Mesodermal cell (in vitro differentiated cells): Measurements from ENCODE around the gene NIN.

Source experiments
- H3K27ac ChIP-seq: 2 replicates; pipeline ENCODE4 v1.7.0; 2013; ENCODE audit warnings: mild to moderate bottlenecking, low read depth, low read length, moderate library complexity; ENCODE audit not compliant: severe bottlenecking
- H3K36me3 ChIP-seq: 2 replicates; pipeline ENCODE4 v1.7.1; 2013; ENCODE audit warnings: mild to moderate bottlenecking, low read length, moderate library complexity; ENCODE audit not compliant: control insufficient read depth, insufficient read depth
- H3K4me1 ChIP-seq: one replicate; pipeline ENCODE4 v1.7.1; 2013; ENCODE audit warnings: mild to moderate bottlenecking, low read length; ENCODE audit not compliant: insufficient read depth, control insufficient read depth, poor library complexity, severe bottlenecking
- H3K4me3 ChIP-seq: 2 replicates; pipeline ENCODE4 v1.7.0; 2013; ENCODE audit warnings: low read length, control low read depth, mild to moderate bottlenecking; ENCODE audit not compliant: insufficient read depth, poor library complexity, severe bottlenecking; ENCODE audit errors: extremely low read depth
- H3K9me3 ChIP-seq: 2 replicates; pipeline ENCODE4 v1.7.1; 2013; ENCODE audit warnings: mild to moderate bottlenecking, low read length, moderate library complexity; ENCODE audit not compliant: control insufficient read depth
- WGBS, 2 experiments: methylation state at CpG; one replicate each; pipeline ENCODE4 v1.1.5; 2013; ENCODE audit warnings: missing lambda C conversion rate in 2 of 2; ENCODE audit not compliant: insufficient coverage in 2 of 2; 5-methylcytosine and 5-hydroxymethylcytosine counted together

The NIN gene

DNA sequence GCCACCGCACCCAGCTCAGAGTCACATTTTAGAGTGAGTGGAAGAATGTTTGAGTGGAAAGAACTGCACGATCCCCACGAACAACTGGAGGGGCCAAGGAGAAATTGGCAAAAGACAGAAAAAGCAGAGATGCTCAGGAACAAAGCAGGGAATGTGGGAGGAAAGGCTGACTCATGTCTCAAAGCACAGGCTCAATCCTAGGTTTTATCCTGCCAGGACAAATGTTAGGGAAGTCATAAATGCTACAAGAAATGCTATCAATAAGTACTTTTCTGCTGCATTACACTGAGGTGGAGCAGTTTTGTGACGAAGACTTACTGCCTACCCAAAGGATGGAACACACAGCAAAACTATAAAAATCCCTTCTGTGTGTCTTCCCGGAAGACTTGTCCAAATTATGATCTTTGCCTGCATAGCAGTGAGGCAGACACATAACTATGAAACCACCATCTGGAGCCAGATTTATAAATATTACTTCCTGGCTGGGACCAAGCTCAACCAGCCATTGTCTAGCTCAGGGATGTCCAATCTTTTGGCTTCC lies 26.7 kb downstream of the NIN start:
- Histone ChIP-seq H3K36me3 (peaks cover 12% of the 10 kb centered on the region), H3K27ac (no peak overlapping the region), H3K9me3 (no peaks in the 10 kb centered on the region), H3K4me3 (no peak overlapping the region), H3K4me1 (peaks cover 6% of the 10 kb centered on the region)
- 84 to 88% methylated on average over 5 of the region's 5 CpGs for WGBS, 2 experiments

DNA sequence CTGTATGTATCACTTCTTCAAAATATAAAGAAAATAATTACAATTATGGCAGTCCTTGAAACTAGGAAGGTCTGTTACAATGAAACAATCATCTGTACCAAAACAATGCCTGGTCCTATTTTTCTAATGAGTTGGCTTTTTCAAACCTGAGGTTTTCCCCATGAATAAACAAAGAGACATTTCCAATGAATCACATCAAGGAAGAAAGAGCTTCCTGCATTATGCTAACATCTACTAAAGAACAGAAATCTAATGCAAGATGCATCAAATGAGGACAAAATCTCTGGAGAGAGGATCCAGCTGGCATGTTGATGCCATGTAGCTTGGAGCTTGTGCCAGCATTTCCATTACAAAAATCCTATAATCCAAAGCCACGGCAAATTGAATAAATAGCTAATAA lies 29.3 kb downstream of the NIN start:
- no peaks in the 10 kb centered on the region for H3K9me3 ChIP-seq

DNA sequence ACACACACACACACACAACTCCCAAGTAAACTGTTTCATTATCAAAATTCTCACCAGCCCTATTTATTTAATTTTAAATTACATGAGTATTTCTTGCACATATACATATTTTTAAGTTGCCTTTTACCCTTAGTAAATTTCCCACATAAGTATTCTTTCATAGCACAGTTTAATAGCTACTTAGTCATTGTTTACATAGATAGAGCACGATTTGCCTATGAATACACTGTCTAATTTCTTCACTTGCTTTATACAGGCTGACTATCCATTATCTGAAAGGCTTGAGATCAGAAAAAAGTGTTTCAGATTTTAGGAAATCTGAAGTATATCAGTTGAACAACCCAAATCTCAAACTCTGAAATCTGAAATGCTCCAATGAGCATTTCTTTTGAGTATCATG lies 30.9 kb downstream of the NIN start:
- Histone ChIP-seq H3K36me3 (peaks cover 5% of the 10 kb centered on the region), H3K27ac (no peak overlapping the region), H3K4me3 (no peak overlapping the region), H3K4me1 (peaks cover 9% of the 10 kb centered on the region), H3K9me3 (no peaks in the 10 kb centered on the region)
- WGBS, 2 experiments, result no CpG with 5 or more reads among the region's 1 CpG

More for the DNA sequence above, 29.3 kb downstream of the NIN start:
- Histone ChIP-seq H3K4me1 (peaks cover 6% of the 10 kb centered on the region), H3K36me3 (peaks cover 7% of the 10 kb centered on the region), H3K27ac (no peak overlapping the region), H3K4me3 (no peak overlapping the region)
- no CpG with 5 or more reads among the region's 1 CpG for WGBS, 2 experiments

DNA sequence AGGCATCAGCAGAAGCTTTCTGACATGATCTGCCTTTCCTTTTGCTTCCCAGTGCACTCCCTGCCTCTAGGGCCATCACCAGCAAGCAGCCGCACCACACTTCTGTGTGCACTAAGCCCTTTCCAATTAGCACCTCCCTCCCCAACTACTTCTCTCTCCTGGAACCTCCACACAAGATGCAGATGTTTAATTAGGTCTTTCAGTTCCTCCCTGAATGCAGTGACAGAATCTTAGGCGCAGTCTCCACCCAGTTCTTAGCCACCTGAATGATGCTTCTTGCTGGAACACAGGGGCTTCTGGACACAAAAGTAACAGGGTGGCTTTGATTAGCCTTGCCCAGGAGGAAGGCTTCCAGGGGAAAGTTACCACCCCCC lies 32.9 kb downstream of the NIN start:
- WGBS, 2 experiments, result 69 to 86% methylated on average over 2 of the region's 2 CpGs
- H3K27ac ChIP-seq, result no peak overlapping the region
- no peak overlapping the region for H3K4me3 ChIP-seq
- no peaks in the 10 kb centered on the region for H3K9me3 ChIP-seq
- H3K36me3 ChIP-seq, result peaks cover 10% of the 10 kb centered on the region
- peaks cover 2% of the 10 kb centered on the region for H3K4me1 ChIP-seq

DNA sequence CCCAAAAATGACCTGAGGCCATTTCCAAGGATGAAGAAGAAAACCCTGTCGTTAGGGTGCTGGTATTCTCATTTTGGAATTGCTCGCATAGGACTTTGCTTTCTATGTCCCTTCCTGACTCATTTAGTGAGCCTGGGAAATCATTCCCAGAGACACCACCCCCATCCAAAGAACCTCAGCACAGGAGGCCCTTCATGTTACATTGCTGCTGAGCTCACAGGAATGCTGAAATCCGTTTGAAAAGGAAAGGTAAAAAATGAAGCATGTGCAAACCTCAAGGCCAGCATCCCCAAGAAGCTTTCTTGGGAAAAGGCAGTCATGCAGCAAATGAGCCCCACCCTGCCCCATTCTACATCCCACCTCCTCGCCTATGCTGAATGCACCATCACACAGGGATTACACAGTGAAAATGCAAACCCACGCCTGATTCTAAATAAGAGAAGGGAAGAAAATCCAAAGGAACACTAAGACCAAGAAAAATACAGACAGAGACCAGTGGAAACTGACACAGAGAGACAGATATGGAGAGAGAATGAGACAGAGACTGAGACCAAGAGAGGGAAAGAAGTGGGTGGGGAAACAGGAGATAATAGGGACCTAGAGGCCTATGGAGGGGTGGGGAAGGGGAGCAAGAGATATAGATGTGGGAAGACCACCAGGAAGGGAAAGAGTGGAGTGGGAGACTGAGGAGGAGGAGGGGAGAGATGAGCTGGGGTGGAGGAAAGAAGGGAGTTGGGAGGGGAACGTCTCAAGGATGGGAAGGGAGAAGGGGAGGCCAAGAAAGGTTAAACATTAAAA lies 33.5 kb downstream of the NIN start:
- H3K9me3 ChIP-seq, result no peaks in the 10 kb centered on the region
- no peak overlapping the region for H3K4me3 ChIP-seq
- 68 to 72% methylated on average over 3 to 4 of the region's 6 CpGs for WGBS, 2 experiments
- H3K4me1 ChIP-seq, result peaks cover 4% of the 10 kb centered on the region
- H3K27ac ChIP-seq, result no peak overlapping the region
- peaks cover 16% of the 10 kb centered on the region for H3K36me3 ChIP-seq

DNA sequence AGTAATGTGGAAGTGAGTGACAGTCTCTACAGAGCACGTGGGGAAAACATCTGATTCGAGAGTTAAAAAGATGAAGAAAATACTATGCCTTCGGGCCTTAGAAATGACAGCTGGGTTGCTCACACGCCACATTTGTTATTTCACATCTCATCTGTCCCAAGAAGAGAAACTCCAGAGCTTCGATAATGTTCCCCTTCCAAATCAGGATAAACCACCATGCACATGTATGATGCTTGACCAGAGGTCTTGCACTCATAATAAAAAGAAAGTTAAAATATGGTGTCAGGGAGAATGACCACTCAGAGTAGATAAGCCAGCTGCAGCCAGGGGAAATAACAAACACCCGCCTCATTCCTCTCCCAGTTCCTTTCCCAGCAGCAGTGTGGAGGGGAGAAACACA lies 34.6 kb downstream of the NIN start:
- Histone ChIP-seq H3K4me3 (no peak overlapping the region), H3K4me1 (peaks cover 10% of the 10 kb centered on the region), H3K27ac (no peak overlapping the region), H3K36me3 (peaks cover 25% of the 10 kb centered on the region), H3K9me3 (no peaks in the 10 kb centered on the region)
- WGBS, 2 experiments, result 95 to 100% methylated on average over 4 to 5 of the region's 6 CpGs

DNA sequence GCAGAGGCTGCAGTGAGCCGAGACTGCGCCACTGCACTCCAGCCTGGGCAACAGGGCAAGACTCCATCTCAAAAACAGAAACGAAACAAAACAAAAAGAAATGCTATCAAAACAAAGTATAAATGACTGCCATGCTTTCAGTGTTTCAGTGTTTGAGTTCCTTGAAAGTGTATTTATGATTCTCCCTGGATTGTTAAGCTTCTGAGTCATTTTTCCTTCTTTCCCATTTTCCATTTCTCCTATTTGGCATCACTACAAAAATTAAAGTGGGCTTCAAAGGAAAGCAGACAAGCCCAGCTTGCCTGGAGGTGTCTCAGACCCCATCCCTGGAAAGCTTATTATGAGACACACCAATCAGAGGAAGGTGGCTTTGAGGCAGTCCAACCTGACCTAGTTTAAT lies 35.1 kb downstream of the NIN start:
- Histone ChIP-seq H3K9me3 (no peaks in the 10 kb centered on the region), H3K4me1 (peaks cover 10% of the 10 kb centered on the region), H3K36me3 (peaks cover 25% of the 10 kb centered on the region), H3K4me3 (no peak overlapping the region), H3K27ac (no peak overlapping the region)
- 90 to 100% methylated on average over 1 to 2 of the region's 3 CpGs for WGBS, 2 experiments

DNA sequence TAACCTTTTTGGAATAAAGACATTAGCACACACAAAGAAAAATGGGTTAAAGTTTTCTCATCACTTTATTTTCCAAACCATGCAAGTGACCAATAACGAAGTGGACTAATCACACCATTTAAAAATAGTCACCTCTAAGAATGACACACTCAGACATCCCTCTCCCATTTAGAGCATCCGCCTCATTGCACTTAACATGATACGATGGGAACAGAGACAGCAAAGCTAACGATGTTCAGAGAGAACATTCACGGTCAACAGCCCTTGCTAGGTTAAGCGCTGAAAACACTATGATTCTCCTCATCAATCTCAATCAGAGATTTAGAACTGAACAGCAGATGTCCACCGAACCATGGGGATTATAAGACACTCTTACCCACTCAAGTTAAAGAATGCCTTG lies 35.8 kb downstream of the NIN start:
- no peaks in the 10 kb centered on the region for H3K9me3 ChIP-seq
- no peak overlapping the region for H3K4me3 ChIP-seq
- no peak overlapping the region for H3K27ac ChIP-seq
- H3K4me1 ChIP-seq, result peaks cover 10% of the 10 kb centered on the region
- WGBS, 2 experiments, result 87 to 90% methylated on average over 6 to 7 of the region's 7 CpGs
- H3K36me3 ChIP-seq, result peaks cover 30% of the 10 kb centered on the region

DNA sequence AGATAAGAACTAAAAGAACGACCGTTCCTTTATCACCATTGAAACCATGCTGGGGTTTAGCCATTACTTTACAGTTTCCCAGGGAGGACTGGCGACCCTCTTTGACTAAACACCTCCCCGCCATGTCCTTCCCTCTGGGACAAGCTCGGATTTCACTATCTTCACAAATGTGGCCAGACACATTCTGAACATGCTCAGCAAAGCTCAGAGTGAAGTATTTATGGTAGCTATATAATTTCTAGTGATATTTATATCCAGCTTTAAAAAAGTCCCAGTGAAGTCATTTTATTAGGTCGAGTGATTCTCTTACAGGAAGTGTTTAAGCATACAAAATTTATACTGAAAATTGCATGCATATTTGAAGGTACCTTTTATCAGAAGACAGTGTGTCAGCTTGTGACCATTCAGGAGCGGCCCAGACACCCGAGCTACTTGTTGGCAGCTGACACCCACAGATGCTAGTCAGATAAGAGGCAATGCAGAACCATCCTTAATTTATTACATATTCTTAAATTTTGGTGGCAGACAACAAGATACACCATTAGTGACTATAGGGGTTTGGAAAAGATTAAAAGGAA lies 36.8 kb downstream of the NIN start:
- Histone ChIP-seq H3K4me1 (peaks cover 10% of the 10 kb centered on the region), H3K36me3 (peaks cover 36% of the 10 kb centered on the region), H3K4me3 (no peak overlapping the region), H3K27ac (no peak overlapping the region), H3K9me3 (no peaks in the 10 kb centered on the region)
- 86 to 100% methylated on average over 2 of the region's 8 CpGs for WGBS, 2 experiments

DNA sequence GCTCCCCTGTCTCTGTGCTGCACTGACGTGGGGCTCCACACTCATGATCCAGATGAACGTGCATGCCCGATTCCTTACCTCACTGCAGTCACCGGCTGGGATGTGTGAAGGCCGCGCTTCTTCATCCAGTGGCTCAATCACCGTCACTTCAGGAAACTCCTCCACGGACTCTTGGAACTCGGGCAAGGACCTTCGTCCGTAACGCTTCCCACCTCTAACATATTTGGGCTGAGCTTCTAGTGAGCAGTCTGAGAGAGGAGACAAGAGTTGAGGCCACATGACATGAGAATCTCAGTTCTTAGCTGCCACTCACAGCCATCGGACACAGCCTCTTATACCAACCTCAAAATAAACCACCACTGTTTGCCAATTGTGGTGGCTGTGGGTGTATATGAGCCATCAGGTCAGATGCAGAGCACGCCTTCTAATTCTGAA lies 38.3 kb downstream of the NIN start:
- H3K36me3 ChIP-seq, result peaks cover 34% of the 10 kb centered on the region
- H3K4me1 ChIP-seq, result peaks cover 10% of the 10 kb centered on the region
- WGBS, 2 experiments, result 97% methylated on average over 11 to 12 of the region's 14 CpGs
- H3K9me3 ChIP-seq, result no peaks in the 10 kb centered on the region
- H3K27ac ChIP-seq, result no peak overlapping the region
- no peak overlapping the region for H3K4me3 ChIP-seq

DNA sequence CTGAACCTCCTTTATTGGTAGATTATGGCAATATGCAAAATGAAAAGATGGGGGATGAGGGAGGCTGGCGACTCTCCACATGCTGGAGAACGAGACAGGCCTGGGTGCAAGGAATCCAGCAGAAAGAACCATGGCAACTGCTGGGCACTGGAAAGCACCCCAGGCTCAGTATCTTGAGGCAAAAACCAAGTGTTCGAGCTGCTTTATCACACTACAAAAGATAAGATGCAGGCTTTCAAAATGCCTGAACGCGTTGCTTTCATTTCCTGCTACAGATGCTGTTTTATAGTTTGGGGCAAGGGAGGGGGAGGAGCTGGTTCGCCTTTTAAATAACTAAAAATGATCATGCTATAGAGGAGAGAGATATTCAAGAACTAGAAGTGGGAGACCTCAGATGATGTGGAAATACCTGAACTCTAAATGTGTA lies 38.9 kb downstream of the NIN start:
- 93 to 95% methylated on average over 5 to 6 of the region's 6 CpGs for WGBS, 2 experiments
- no peak overlapping the region for H3K4me3 ChIP-seq
- peaks cover 34% of the 10 kb centered on the region for H3K36me3 ChIP-seq
- H3K27ac ChIP-seq, result no peak overlapping the region
- peaks cover 10% of the 10 kb centered on the region for H3K4me1 ChIP-seq
- H3K9me3 ChIP-seq, result no peaks in the 10 kb centered on the region
